GM19467 (cell line): ENCODE measurements around the gene ERCC2.

ENCODE experiments used
- ATAC-seq: cut with Tn5 transposase; IDR thresholded peaks from one replicate; pipeline ENCODE4 v1.9.1; 2021; ENCODE audit warnings: mild to moderate bottlenecking, moderate library complexity; ENCODE audit not compliant: unreplicated experiment

ERCC2 gene

GRCh38 chr19:45402298-45403061 is 32.1 kb upstream of the ERCC2 start:
- no peak for ATAC-seq

GRCh38 chr19:45401815-45402214 is 31.4 kb upstream of the ERCC2 start:
- ATAC-seq: no peak

DNA sequence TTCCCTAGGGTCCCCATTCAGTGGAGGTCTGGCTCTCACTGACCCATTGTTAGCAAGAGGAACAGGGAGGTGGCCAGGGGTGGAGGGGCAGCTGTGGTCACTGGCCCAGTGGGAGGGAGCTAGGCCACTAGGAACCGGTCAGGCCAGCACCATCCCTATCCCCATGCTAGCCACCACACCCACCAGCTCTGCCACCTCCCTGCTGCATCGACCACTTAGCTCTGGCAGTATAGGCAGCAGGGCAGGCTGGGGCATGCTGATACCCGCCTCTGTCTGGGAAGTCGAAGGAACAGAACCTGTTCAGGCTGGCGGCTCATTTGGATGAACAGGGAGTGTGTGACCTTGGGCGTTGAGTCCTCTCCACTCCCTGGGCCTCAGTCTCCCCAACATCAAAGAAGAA is 29.8 kb upstream of the ERCC2 start:
- no peak for ATAC-seq

DNA sequence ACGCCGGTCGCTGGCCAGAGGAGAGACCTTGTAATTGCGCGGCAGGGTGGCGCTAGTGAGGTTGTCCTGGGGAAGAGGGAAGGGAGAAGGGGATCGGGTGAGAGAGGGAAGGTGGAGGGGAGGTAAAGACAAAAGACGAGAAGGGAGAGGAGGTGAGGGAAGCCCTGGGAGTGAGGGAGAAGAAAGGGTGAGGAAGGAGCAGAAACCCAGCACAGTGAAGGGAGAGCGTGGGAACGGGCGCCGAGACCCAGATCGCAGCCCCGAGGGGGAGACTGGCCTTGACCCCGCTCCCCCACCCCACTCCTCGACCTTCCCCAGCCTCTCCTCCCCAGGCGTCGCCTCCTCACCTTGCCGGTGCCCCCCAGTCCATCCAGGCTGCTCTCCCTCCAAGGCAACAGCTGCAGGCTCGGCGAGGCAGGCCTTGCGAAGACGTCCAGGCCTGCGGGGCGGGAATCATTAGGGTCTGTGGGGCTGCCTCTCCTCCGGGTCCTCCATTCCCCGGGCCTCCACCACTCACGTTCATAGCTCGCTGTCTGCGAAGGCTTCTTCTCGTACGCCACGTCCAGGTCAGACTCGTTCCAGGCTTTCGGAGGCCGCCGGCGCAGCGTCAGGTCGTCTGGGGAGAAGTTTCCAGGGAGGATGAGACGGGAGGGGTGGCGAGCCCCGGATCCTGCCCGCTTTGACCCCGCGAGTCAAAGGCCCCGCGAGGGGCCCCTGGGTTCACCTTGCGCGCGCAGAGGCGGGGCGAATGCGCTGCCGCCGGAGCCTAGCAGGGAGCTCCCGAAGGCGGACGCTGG is 25.6 kb upstream of the ERCC2 start:
- ATAC-seq: no peak

DNA sequence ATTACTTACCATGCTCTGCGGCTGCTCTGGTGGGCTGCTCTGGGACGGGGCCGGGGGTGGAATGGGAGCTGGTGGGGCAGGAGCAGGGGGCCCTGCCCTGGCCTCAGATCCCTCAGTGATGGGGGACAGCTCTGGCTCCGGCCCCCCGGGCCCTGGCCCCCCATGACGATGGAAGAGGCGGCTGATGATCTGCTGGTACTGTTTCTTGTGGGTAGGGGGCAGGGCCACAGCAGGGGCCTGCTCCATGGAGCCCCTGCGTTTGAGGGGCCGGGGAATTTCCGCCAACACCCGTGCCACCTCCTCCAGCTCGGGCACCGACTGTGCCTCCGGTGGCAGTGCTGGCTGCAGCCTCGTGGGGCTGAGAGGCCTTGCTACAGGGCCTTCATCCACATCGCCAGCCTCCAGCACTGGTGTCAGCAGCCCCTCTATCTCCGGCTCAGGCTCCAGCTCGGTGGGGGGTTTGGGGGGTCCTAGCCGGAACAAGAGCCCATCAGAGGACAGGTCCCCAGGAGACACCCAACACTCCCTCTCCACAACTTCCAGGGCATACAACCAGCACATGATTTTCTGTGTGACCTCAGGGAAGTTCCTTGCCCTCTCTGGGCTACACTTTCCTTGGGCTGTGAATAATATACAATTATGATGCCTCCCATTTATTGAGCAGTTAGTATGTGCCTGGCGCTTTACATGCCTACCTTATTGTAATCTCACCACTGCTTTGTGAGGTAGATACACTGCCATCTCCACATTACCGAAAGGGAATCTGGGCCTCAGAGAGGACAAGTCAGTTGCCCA is 21.7 kb upstream of the ERCC2 start:
- ATAC-seq: no peak

DNA sequence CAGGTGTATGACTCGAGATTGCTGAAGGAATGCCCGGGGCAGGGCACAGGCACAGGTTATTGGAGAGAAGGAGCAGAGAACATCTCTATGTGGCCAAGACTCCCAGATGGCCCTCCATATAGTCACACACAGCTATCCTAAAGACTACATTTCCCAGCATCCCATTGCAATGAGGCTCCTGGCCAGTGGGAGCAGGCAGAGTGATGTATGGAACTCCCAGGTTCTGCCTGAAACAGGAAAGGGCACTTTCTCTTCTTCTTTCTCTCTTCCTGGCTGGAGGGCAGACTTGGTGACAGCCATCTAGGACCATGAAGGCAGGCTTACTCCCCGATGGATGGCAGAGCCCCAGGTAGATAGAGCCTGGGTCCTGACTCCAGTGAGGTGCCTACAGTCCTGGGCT is 21.0 kb upstream of the ERCC2 start:
- no peak for ATAC-seq

DNA sequence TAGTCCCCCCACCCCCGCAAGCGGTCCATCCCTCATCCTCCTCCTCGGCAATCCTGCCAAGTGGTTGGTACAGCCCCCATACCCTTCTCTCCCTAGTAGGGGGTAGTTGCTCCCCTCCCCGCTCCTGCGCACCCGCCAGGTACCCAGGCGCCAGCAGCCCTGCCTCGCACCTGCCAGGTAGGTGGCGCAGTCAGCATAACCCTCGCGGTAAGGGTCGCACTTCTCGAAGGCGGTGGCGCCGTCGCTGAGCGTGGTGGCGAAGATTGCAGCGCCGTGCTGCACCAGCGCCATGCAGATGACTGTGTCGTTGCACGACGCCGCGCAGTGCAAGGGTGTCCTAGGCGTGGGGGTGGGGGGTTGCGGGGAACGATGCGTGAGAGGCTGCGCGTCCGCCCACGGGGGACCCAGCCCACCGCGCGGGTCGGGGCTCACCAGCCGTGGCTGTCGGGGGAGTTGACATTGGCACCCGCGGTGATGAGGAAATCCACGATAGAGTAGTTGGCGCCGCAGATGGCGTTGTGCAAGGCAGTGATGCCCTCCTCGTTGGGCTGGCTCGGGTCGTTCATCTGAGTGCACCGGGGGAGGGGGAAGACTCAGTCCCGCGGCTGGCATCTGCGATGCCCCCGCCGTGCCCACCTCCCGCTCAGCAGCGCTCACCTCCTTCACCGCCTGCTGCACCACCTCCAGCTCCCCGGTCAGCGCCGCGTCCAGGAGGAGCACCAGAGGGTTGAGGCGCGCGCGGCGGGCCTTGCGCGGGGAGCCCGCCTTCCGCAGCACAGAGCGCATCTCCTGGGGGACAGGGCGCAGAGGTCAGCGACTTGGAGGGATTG is 15.2 kb upstream of the ERCC2 start:
- no peak for ATAC-seq

GRCh38 chr19:45382426-45382825 is 12.1 kb upstream of the ERCC2 start:
- no peak for ATAC-seq

DNA sequence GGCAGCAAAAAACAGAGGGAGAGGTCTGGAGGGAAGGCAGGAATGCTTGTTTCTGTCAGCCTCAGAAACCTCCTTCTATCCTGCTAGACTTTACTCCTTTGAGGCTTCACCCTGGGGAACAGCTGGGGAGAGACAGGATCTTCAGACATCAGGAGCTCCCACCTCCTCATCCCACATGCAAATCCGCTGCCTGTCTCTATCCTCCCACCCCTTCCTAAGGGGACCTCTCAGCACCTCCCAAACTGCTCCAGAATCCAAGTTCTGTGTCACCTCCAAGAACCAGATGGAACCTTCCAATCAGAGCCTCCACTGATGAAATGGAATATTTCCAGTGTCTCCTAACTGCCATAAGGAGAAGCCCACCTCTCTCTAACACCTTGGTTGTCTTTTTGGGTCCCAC is 9.7 kb upstream of the ERCC2 start:
- no peak for ATAC-seq

- no peak for ATAC-seq
Measured at GRCh38 chr19:45376045-45376724, 5.8 kb upstream of the ERCC2 start.

- ATAC-seq: no peak
Measured at GRCh38 chr19:45368737-45369340, 1.5 kb downstream of the ERCC2 start.

GRCh38 chr19:45368127-45368526 is 2.2 kb downstream of the ERCC2 start:
- no peak for ATAC-seq

GRCh38 chr19:45364696-45365095 is 5.7 kb downstream of the ERCC2 start:
- ATAC-seq: no peak

GRCh38 chr19:45363861-45364459 is 6.4 kb downstream of the ERCC2 start:
- ATAC-seq: no peak

- ATAC-seq: no peak
Measured at GRCh38 chr19:45362291-45362690, 8.1 kb downstream of the ERCC2 start.

DNA sequence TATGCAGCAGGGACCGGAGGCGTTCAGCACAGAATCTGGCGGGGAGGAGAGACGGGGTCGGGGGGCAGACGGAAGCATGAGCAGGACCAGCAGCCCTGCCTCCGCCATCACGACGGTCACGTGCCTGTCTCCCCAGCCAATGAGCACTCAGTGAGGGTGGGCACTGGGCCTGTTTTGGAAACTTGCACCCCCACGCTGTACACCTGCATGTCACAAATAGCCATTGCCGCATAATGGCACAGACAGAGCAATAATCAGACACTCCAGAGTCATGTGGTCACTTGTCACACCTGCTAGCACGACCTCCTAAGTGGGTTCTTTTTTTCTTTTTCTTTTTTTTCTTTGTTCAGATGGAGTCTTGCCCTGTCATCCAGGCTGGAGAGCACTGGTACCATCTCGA is 8.8 kb downstream of the ERCC2 start:
- ATAC-seq: no peak

- no peak for ATAC-seq
Measured at GRCh38 chr19:45358213-45358792, 12.1 kb downstream of the ERCC2 start.

DNA sequence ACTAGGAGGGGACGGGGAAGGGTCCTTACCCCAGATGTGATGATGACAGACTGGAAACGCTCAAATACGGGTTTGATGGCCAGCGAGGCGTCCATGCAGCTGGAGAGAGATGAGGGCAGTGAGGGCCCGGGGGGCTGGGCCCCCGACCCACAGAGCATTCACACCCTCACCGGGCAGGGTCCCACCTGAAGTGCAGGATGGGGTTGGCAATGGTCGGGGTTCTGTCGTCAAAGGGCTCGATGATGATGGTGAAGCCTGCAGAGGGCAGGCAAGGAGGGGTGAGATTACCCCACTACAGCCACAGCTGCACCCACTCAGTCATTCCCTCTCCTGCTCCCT is 13.0 kb downstream of the ERCC2 start:
- ATAC-seq: no peak
